Measurements from ENCODE around the gene PJA2.

GRCh38 chr5:109290231-109290630, 119.5 kb downstream of the PJA2 start:
- TF ChIP-seq CTCF (IDR thresholded peaks at IDR 0.05): no peak
- TF ChIP-seq EZH2 (IDR thresholded peaks at IDR 0.05; ENCODE audit: borderline replicate concordance, insufficient read depth, low read depth, low read length, poor library complexity, severe bottlenecking): no peak
